HepG2 (cell line): ENCODE data around the gene SLC25A45. TPM values are rescaled to one million over a fixed set of nuclear protein-coding genes. Genes with fewer than 3 reads are reported as not detected.

ENCODE experiments used
- CREBL2 ChIP-seq: sonication (generic); formaldehyde crosslinking; IDR thresholded peaks from 2 replicates; pipeline ENCODE4 v1.8.1; 2023; ENCODE audit warnings: missing genetic modification reagents, mild to moderate bottlenecking, borderline replicate concordance
- ESRRA ChIP-seq: sonication (generic); formaldehyde crosslinking; IDR thresholded peaks from 2 replicates; pipeline ENCODE4 v1.5.1; 2020; ENCODE audit warnings: mild to moderate bottlenecking, low read depth, missing genetic modification reagents
- GFI1 ChIP-seq: sonication (generic); formaldehyde crosslinking; IDR thresholded peaks from 2 replicates; pipeline ENCODE4 v1.5.0; 2020; ENCODE audit warnings: missing genetic modification reagents, mild to moderate bottlenecking, borderline replicate concordance
- KAT7 ChIP-seq: IDR thresholded peaks from 2 replicates; pipeline ENCODE4 v1.6.1; 2018; ENCODE audit warnings: borderline replicate concordance, missing compliant biosample characterization
- KDM4B ChIP-seq: sonication (generic); formaldehyde crosslinking; IDR thresholded peaks from 2 replicates; pipeline ENCODE4 v1.4.0; 2020; ENCODE audit warnings: missing genetic modification reagents
- MAFG ChIP-seq: sonication (generic); formaldehyde crosslinking; IDR thresholded peaks from 2 replicates; pipeline ENCODE4 v1.5.1; 2020; ENCODE audit warnings: mild to moderate bottlenecking, missing genetic modification reagents
- MLLT10 ChIP-seq: sonication (generic); formaldehyde crosslinking; IDR thresholded peaks from 2 replicates; pipeline ENCODE4 v1.4.0; 2020; ENCODE audit warnings: missing genetic modification reagents
- POLR2AphosphoS2 ChIP-seq: IDR thresholded peaks from 2 replicates; pipeline ENCODE4 v1.6.1; 2011; ENCODE audit warnings: low read depth, low read length, improper control_type of control experiment
- TBX3 ChIP-seq: fragments of 450-650 bp; IDR thresholded peaks from 2 replicates; pipeline ENCODE4 v1.6.1; 2017; ENCODE audit warnings: antibody characterized with exemption, mild to moderate bottlenecking, inconsistent platforms, borderline replicate concordance
- YY1 ChIP-seq: IDR thresholded peaks from 2 replicates; pipeline ENCODE4 v1.6.1; 2011; ENCODE audit warnings: low read length, low read depth, moderate library complexity, mild to moderate bottlenecking; ENCODE audit not compliant: insufficient read depth, insufficient replicate concordance
- ZBTB7B ChIP-seq: sonication (generic); formaldehyde crosslinking; IDR thresholded peaks from 2 replicates; pipeline ENCODE4 v1.4.0; 2020; ENCODE audit warnings: missing genetic modification reagents
- ZFAT ChIP-seq: sonication (generic); formaldehyde crosslinking; conservative IDR thresholded peaks from 2 replicates; pipeline ENCODE4 v1.8.1; 2023; ENCODE audit warnings: missing genetic modification reagents, inconsistent platforms
- ZNF274 ChIP-seq: sonication (generic); formaldehyde crosslinking; IDR thresholded peaks from 2 replicates; pipeline ENCODE4 v1.5.1; 2020; ENCODE audit warnings: mild to moderate bottlenecking, missing genetic modification reagents
- ZNF709 ChIP-seq: sonication (generic); formaldehyde crosslinking; IDR thresholded peaks from 2 replicates; pipeline ENCODE4 v1.5.0; 2020; ENCODE audit warnings: mild to moderate bottlenecking, missing genetic modification reagents
- ZNF780A ChIP-seq: sonication (generic); formaldehyde crosslinking; IDR thresholded peaks from 2 replicates; pipeline ENCODE4 v1.8.0; 2022; ENCODE audit warnings: mild to moderate bottlenecking, missing genetic modification reagents, moderate library complexity
- ZNF782 ChIP-seq: sonication (generic); formaldehyde crosslinking; IDR thresholded peaks from 2 replicates; pipeline ENCODE4 v1.4.0; 2020; ENCODE audit warnings: missing genetic modification reagents, mild to moderate bottlenecking, borderline replicate concordance
- polyA plus RNA-seq, 8 experiments: library from polyadenylated mRNA; depleted of rRNA in 3 of 8; stranded (reverse) in 7 of 8; unstranded in 1 of 8; fragments of >200 nt; fragmentation: Illumina TruSeq in 4 of 8; extraction: Trizol in 4 of 8; gene quantifications; 2 replicates each; pipeline versions ENCODE4 v1.2.1 to v1.2.3, GENCODE V29; 2011 to 2016; ENCODE audit warnings: low read depth in 4 of 8, missing spikeins in 1 of 8, mixed read lengths in 1 of 8; ENCODE audit not compliant: insufficient read depth in 1 of 8
- total RNA-seq, 5 experiments: library from RNA; depleted of rRNA; stranded (reverse); fragments of >200 nt; fragmentation: Illumina TruSeq; extraction: Trizol; gene quantifications; 2 replicates each; pipeline ENCODE4 v1.2.3, GENCODE V29; 2016; ENCODE audit warnings: low read depth in 1 of 5
- TF ChIP-seq, protein P1 (sequence below): sonication (generic); formaldehyde crosslinking; IDR thresholded peaks from 2 replicates; pipeline ENCODE4 v1.4.0; 2020; ENCODE audit warnings: missing genetic modification reagents
- TF ChIP-seq, protein P2 (sequence below): sonication (generic); formaldehyde crosslinking; IDR thresholded peaks from 2 replicates; pipeline ENCODE4 v1.4.0; 2020; ENCODE audit warnings: mild to moderate bottlenecking, missing genetic modification reagents
- TF ChIP-seq, protein P3 (sequence below): sonication (generic); formaldehyde crosslinking; IDR thresholded peaks from 2 replicates; pipeline ENCODE4 v1.8.1; 2023; ENCODE audit warnings: mild to moderate bottlenecking, missing genetic modification reagents, borderline replicate concordance
- TF ChIP-seq, protein P4 (sequence below): sonication (generic); formaldehyde crosslinking; IDR thresholded peaks from 2 replicates; pipeline ENCODE4 v1.4.0; 2020; ENCODE audit warnings: missing genetic modification reagents, mild to moderate bottlenecking, borderline replicate concordance
- TF ChIP-seq, protein P5 (sequence below): sonication (generic); formaldehyde crosslinking; IDR thresholded peaks from 2 replicates; pipeline ENCODE4 v1.5.1; 2020; ENCODE audit warnings: missing genetic modification reagents, mild to moderate bottlenecking, borderline replicate concordance

The SLC25A45 gene
- total and polyA plus RNA-seq, 2 of the 13 experiments (the other 11 are each of a cell fraction or from before 2014, with no cell fraction given), result 1.2 to 3.4 TPM

DNA sequence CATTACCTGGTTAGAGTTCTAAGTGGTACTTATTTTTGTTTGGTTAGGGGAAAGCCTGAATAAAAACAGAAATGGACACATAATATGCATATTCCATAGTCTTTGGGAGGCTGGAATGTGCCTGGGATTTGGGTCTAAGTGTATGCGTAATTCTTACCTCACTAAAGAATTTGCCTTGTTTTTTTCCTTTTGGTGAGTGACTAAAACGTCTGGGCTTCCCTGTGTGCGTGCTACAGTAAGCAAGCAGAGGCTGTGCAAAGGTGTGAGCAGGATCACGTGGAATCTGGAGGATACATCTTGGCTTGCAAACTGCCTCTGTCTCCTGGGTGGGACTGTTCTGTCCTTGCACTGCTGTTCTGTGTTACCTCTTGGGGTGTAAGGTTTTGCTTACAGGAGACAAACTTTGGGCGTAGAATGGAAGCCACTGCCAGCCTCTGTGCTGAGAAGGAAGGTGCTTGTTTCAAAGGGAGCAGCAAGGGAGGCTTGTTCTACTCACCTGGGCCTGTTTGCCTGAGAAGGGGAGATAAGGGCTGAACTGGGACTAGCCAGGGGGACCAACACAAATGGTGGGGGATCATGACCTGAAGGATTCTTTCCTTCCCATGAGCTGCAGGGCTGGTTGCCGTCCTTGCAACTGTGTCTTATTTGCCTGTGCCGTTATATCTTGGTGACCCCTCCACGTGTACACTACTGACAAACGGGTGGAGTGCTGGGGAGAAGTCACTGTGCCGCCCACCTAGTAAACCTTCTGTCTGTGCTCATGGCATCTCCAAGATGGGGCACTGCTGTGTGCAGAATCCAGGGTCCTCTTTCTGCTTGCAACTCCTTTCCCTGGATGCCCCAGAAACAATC, 44.6 kb upstream of the SLC25A45 start (continued):
- TF ChIP-seq POLR2AphosphoS2 (peak; percentile 61), ZBTB7B (peak; percentile 8; the same call in 1 of the 2 replicates), YY1 (no peak), MAFG (CRISPR knock-in tag) (no peak), KAT7 (peak; percentile 15; the same call in 1 of the 2 replicates), ZNF709 (CRISPR knock-in tag) (no peak), KDM4B (CRISPR knock-in tag) (no peak), ZFAT (no peak), CREBL2 (CRISPR knock-in tag) (no peak), ZNF782 (CRISPR knock-in tag) (no peak), ZNF274 (no peak), ESRRA (CRISPR knock-in tag) (no peak), TBX3 (no peak), ZNF780A (CRISPR knock-in tag) (no peak), MLLT10 (CRISPR knock-in tag) (peak; percentile 71; the same call in 1 of the 2 replicates), GFI1 (no peak)
- TF ChIP-seq, protein P1, sequence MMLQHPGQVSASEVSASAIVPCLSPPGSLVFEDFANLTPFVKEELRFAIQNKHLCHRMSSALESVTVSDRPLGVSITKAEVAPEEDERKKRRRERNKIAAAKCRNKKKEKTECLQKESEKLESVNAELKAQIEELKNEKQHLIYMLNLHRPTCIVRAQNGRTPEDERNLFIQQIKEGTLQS (CRISPR knock-in tag), result no peak
- TF ChIP-seq, protein P2, sequence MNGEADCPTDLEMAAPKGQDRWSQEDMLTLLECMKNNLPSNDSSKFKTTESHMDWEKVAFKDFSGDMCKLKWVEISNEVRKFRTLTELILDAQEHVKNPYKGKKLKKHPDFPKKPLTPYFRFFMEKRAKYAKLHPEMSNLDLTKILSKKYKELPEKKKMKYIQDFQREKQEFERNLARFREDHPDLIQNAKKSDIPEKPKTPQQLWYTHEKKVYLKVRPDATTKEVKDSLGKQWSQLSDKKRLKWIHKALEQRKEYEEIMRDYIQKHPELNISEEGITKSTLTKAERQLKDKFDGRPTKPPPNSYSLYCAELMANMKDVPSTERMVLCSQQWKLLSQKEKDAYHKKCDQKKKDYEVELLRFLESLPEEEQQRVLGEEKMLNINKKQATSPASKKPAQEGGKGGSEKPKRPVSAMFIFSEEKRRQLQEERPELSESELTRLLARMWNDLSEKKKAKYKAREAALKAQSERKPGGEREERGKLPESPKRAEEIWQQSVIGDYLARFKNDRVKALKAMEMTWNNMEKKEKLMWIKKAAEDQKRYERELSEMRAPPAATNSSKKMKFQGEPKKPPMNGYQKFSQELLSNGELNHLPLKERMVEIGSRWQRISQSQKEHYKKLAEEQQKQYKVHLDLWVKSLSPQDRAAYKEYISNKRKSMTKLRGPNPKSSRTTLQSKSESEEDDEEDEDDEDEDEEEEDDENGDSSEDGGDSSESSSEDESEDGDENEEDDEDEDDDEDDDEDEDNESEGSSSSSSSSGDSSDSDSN (CRISPR knock-in tag), result peak; percentile 53
- TF ChIP-seq, protein P3, sequence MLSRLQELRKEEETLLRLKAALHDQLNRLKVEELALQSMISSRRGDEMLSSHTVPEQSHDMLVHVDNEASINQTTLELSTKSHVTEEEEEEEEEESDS (CRISPR knock-in tag), result no peak
- TF ChIP-seq, protein P4, sequence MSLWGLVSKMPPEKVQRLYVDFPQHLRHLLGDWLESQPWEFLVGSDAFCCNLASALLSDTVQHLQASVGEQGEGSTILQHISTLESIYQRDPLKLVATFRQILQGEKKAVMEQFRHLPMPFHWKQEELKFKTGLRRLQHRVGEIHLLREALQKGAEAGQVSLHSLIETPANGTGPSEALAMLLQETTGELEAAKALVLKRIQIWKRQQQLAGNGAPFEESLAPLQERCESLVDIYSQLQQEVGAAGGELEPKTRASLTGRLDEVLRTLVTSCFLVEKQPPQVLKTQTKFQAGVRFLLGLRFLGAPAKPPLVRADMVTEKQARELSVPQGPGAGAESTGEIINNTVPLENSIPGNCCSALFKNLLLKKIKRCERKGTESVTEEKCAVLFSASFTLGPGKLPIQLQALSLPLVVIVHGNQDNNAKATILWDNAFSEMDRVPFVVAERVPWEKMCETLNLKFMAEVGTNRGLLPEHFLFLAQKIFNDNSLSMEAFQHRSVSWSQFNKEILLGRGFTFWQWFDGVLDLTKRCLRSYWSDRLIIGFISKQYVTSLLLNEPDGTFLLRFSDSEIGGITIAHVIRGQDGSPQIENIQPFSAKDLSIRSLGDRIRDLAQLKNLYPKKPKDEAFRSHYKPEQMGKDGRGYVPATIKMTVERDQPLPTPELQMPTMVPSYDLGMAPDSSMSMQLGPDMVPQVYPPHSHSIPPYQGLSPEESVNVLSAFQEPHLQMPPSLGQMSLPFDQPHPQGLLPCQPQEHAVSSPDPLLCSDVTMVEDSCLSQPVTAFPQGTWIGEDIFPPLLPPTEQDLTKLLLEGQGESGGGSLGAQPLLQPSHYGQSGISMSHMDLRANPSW (CRISPR knock-in tag), result 0 out of 2 replicates have a peak, but pooled peaks have one; percentile 62
- TF ChIP-seq, protein P5, sequence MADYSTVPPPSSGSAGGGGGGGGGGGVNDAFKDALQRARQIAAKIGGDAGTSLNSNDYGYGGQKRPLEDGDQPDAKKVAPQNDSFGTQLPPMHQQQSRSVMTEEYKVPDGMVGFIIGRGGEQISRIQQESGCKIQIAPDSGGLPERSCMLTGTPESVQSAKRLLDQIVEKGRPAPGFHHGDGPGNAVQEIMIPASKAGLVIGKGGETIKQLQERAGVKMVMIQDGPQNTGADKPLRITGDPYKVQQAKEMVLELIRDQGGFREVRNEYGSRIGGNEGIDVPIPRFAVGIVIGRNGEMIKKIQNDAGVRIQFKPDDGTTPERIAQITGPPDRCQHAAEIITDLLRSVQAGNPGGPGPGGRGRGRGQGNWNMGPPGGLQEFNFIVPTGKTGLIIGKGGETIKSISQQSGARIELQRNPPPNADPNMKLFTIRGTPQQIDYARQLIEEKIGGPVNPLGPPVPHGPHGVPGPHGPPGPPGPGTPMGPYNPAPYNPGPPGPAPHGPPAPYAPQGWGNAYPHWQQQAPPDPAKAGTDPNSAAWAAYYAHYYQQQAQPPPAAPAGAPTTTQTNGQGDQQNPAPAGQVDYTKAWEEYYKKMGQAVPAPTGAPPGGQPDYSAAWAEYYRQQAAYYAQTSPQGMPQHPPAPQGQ (CRISPR knock-in tag), result no peak
